ENCODE measurements around the gene SC5D.

SC5D gene

DNA sequence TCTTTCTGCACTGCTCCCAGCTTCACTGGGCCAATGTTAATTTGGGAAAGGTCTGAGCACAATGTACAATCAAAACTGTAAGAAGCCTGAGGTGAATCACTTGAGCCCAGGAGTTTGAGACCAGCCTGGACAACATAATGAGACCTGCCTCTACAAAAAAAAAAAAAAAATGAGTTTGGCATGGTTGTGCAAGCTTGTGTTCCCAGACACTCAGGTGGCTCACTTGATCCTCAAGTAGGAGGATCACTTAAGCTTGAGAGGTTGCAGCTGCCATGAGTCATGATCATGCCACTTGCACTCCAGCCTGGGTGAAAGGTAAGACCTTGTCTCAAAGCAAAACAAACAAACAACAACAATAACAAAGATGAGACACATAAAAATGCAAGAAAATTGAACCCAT lies 38.6 kb upstream of the SC5D start:
- no peak for DNase-seq (ENCODE audit: low read depth, low spot score)
- no peak for TF ChIP-seq ZNF274 (IDR thresholded peaks at IDR 0.05; ENCODE audit: low read depth, low read length)
- no peak for TF ChIP-seq SUZ12 (IDR thresholded peaks at IDR 0.05; ENCODE audit: extremely low read depth, insufficient read depth, insufficient read length)
- no peak for TF ChIP-seq YY1 (IDR thresholded peaks at IDR 0.05; ENCODE audit: insufficient read depth, insufficient read length)
- Histone ChIP-seq H3K27me3 (ENCODE audit: insufficient read depth, insufficient read length) (no peaks in the 10 kb centered on the region), H3K9ac (ENCODE audit: insufficient read length, low read depth) (no peak overlapping the region), H3K4me1 (ENCODE audit: insufficient read depth, insufficient read length) (no peaks in the 10 kb centered on the region), H3K9me3 (ENCODE audit: insufficient read depth, low read length) (no peaks in the 10 kb centered on the region), H3K4me3 (ENCODE audit: insufficient read length, low read depth) (no peak overlapping the region), H3K36me3 (ENCODE audit: insufficient read depth, insufficient read length, low read length) (no peaks in the 10 kb centered on the region)

DNA sequence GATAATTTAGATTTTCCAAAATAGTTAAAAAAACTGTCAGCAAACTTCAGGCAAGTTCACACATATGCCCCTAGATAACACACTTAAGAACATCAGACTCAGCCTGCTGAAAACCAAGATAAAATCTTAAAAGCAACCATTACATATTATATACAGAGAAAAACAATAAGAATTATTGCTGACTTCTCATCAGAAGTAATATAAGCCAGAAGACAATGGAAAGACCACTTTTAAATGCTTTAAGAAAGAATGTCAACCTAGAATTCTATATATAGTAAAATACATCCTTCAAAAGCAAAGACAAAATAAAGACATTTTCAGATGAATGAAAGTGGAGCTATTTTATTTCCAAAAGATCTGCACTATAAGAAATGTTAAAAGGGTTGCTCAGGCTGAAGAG lies 37.8 kb upstream of the SC5D start:
- DNase-seq (ENCODE audit: low read depth, low spot score): no peak
- Histone ChIP-seq H3K4me1 (ENCODE audit: insufficient read depth, insufficient read length) (no peaks in the 10 kb centered on the region), H3K27me3 (ENCODE audit: insufficient read depth, insufficient read length) (no peaks in the 10 kb centered on the region), H3K9ac (ENCODE audit: insufficient read length, low read depth) (no peak overlapping the region), H3K4me3 (ENCODE audit: insufficient read length, low read depth) (no peak overlapping the region), H3K9me3 (ENCODE audit: insufficient read depth, low read length) (no peaks in the 10 kb centered on the region), H3K36me3 (ENCODE audit: insufficient read depth, insufficient read length, low read length) (no peaks in the 10 kb centered on the region)
- TF ChIP-seq ZNF274 (IDR thresholded peaks at IDR 0.05; ENCODE audit: low read depth, low read length): no peak
- no peak for TF ChIP-seq YY1 (IDR thresholded peaks at IDR 0.05; ENCODE audit: insufficient read depth, insufficient read length)
- no peak for TF ChIP-seq SUZ12 (IDR thresholded peaks at IDR 0.05; ENCODE audit: extremely low read depth, insufficient read depth, insufficient read length)

DNA sequence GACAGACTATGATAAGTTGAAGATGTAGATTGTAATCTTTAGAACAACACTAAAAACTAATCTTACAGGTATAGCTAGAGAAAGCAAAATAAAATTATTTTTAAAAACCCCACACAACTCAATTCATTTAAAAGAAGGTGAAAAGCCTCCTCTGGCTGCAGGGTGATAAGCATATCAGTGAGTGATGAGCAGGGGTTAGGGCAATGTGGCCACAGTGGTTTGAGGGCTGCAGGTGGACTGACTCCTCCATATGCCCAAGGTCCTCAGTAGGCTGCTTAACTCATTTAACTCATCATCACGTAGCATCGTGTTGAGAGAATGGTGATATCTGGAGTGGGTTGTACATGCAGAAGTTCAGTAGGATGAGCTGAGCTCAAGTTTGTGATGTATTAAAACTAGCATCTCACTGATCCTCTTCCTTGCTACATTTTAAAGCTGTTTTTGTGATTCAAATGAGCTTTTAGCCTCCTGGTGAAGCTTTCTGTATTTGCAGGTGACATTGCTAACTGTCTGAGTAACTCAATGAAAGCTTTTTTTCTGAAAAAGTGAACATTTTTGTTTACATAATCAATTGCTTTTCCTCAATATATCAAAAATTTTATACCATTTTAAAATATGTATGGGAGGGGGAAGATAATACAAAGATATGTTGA lies 37.0 kb upstream of the SC5D start:
- no peaks in the 10 kb centered on the region for H3K27me3 ChIP-seq (ENCODE audit: insufficient read depth, insufficient read length)
- TF ChIP-seq ZNF274 (IDR thresholded peaks at IDR 0.05; ENCODE audit: low read depth, low read length) (no peak), SUZ12 (IDR thresholded peaks at IDR 0.05; ENCODE audit: extremely low read depth, insufficient read depth, insufficient read length) (no peak), YY1 (IDR thresholded peaks at IDR 0.05; ENCODE audit: insufficient read depth, insufficient read length) (no peak)
- H3K36me3 ChIP-seq (ENCODE audit: insufficient read depth, insufficient read length, low read length): no peaks in the 10 kb centered on the region
- H3K9ac ChIP-seq (ENCODE audit: insufficient read length, low read depth): no peak overlapping the region
- no peak overlapping the region for H3K4me3 ChIP-seq (ENCODE audit: insufficient read length, low read depth)
- no peak for DNase-seq (ENCODE audit: low read depth, low spot score)
- no peaks in the 10 kb centered on the region for H3K9me3 ChIP-seq (ENCODE audit: insufficient read depth, low read length)
- no peaks in the 10 kb centered on the region for H3K4me1 ChIP-seq (ENCODE audit: insufficient read depth, insufficient read length)

DNA sequence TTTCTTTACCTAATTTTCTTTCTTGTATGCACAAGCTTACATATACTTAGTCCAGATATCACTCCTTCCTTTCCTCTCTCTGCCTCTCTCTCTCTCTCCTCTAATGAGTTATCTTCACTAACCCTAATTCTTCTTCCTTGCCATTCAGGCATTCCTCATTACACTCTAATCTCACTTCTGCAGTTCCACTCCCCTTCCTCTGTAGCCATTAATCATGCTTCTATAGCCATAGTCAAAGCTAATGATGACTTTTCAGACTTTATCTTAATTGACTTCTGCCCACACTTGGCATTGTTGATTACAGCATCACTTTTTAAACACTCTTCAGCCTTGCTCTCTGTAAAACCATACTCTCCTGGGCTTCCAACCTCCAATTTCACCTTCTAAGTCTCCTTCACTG lies 35.3 kb upstream of the SC5D start:
- H3K36me3 ChIP-seq (ENCODE audit: insufficient read depth, insufficient read length, low read length): no peaks in the 10 kb centered on the region
- DNase-seq (ENCODE audit: low read depth, low spot score): no peak
- no peaks in the 10 kb centered on the region for H3K9me3 ChIP-seq (ENCODE audit: insufficient read depth, low read length)
- H3K9ac ChIP-seq (ENCODE audit: insufficient read length, low read depth): no peak overlapping the region
- H3K4me3 ChIP-seq (ENCODE audit: insufficient read length, low read depth): no peak overlapping the region
- no peaks in the 10 kb centered on the region for H3K27me3 ChIP-seq (ENCODE audit: insufficient read depth, insufficient read length)
- TF ChIP-seq ZNF274 (IDR thresholded peaks at IDR 0.05; ENCODE audit: low read depth, low read length) (no peak), SUZ12 (IDR thresholded peaks at IDR 0.05; ENCODE audit: extremely low read depth, insufficient read depth, insufficient read length) (no peak), YY1 (IDR thresholded peaks at IDR 0.05; ENCODE audit: insufficient read depth, insufficient read length) (no peak)
- no peaks in the 10 kb centered on the region for H3K4me1 ChIP-seq (ENCODE audit: insufficient read depth, insufficient read length)

DNA sequence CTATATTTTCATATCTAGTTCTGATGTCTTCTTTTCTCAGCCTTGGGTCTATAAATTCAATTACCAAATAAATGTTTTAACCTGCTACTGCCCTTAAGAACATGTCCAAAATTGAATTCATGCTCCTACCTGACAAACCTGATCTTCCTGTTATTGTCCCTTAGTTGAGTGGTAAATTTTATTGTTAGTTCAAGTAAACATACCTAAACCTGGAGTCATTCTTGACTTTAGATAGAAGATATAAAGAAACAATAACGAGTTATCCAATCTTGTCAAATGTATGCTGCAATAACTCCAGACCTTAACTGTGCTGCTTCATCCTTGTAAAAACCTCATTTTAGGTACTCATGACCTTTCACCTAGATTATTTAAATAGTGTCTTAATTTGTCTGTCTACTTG lies 34.6 kb upstream of the SC5D start:
- H3K27me3 ChIP-seq (ENCODE audit: insufficient read depth, insufficient read length): no peaks in the 10 kb centered on the region
- no peaks in the 10 kb centered on the region for H3K9me3 ChIP-seq (ENCODE audit: insufficient read depth, low read length)
- no peak for TF ChIP-seq ZNF274 (IDR thresholded peaks at IDR 0.05; ENCODE audit: low read depth, low read length)
- no peak for TF ChIP-seq YY1 (IDR thresholded peaks at IDR 0.05; ENCODE audit: insufficient read depth, insufficient read length)
- TF ChIP-seq SUZ12 (IDR thresholded peaks at IDR 0.05; ENCODE audit: extremely low read depth, insufficient read depth, insufficient read length): no peak
- H3K4me3 ChIP-seq (ENCODE audit: insufficient read length, low read depth): no peak overlapping the region
- no peaks in the 10 kb centered on the region for H3K4me1 ChIP-seq (ENCODE audit: insufficient read depth, insufficient read length)
- H3K9ac ChIP-seq (ENCODE audit: insufficient read length, low read depth): no peak overlapping the region
- no peaks in the 10 kb centered on the region for H3K36me3 ChIP-seq (ENCODE audit: insufficient read depth, insufficient read length, low read length)
- no peak for DNase-seq (ENCODE audit: low read depth, low spot score)

DNA sequence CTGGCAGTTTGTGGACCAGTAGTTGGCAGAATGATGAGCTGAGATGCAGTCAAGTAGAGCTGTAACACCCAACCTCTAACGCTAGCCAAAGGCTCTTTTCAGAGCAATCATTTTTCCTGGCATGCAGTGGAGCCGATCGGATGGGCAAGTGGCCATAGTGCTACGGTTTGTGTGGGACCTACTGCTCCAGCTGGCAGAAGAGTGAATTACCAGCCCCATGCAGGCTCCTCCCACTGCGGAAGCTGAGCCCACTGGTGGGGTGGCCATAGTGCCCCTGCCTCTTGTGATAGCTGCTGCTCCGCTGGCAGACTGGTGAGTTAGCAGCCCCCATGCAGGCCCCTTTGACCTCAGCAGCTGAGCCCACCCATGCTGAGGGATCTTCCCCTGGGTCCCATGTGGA lies 27.0 kb upstream of the SC5D start:
- no peaks in the 10 kb centered on the region for H3K36me3 ChIP-seq (ENCODE audit: insufficient read depth, insufficient read length, low read length)
- no peak overlapping the region for H3K9ac ChIP-seq (ENCODE audit: insufficient read length, low read depth)
- TF ChIP-seq ZNF274 (IDR thresholded peaks at IDR 0.05; ENCODE audit: low read depth, low read length): no peak
- no peak for TF ChIP-seq YY1 (IDR thresholded peaks at IDR 0.05; ENCODE audit: insufficient read depth, insufficient read length)
- no peak for TF ChIP-seq SUZ12 (IDR thresholded peaks at IDR 0.05; ENCODE audit: extremely low read depth, insufficient read depth, insufficient read length)
- H3K9me3 ChIP-seq (ENCODE audit: insufficient read depth, low read length): peaks cover 4% of the 10 kb centered on the region; the same call in 1 of the 2 replicates
- H3K4me1 ChIP-seq (ENCODE audit: insufficient read depth, insufficient read length): no peaks in the 10 kb centered on the region
- H3K27me3 ChIP-seq (ENCODE audit: insufficient read depth, insufficient read length): no peaks in the 10 kb centered on the region
- H3K4me3 ChIP-seq (ENCODE audit: insufficient read length, low read depth): no peak overlapping the region
- DNase-seq (ENCODE audit: low read depth, low spot score): no peak

DNA sequence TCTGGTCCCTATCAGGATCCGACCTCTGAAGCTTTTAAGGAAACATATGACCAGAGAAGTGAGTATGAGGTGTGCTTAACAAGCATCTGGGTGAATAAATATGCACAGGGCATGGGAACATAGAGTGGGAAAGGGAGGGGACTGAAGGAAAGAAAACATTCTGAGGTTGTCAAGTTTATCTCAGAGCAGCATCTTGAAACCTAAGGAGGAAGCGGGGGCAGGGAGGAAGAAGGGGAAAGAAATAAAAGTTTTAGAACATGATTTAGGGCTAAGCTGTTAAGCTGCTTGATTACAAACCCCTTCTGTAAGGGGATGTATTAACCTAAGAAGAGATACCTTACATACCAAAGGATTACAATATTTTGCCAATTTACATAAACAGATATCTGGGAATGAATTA lies 24.0 kb upstream of the SC5D start:
- no peaks in the 10 kb centered on the region for H3K36me3 ChIP-seq (ENCODE audit: insufficient read depth, insufficient read length, low read length)
- TF ChIP-seq YY1 (IDR thresholded peaks at IDR 0.05; ENCODE audit: insufficient read depth, insufficient read length) (no peak), SUZ12 (IDR thresholded peaks at IDR 0.05; ENCODE audit: extremely low read depth, insufficient read depth, insufficient read length) (no peak), ZNF274 (IDR thresholded peaks at IDR 0.05; ENCODE audit: low read depth, low read length) (no peak)
- no peak for DNase-seq (ENCODE audit: low read depth, low spot score)

More for the DNA sequence above, 24.0 kb upstream of the SC5D start:
- no peak overlapping the region for H3K4me3 ChIP-seq (ENCODE audit: insufficient read length, low read depth)
- no peaks in the 10 kb centered on the region for H3K27me3 ChIP-seq (ENCODE audit: insufficient read depth, insufficient read length)
- no peaks in the 10 kb centered on the region for H3K4me1 ChIP-seq (ENCODE audit: insufficient read depth, insufficient read length)
- H3K9me3 ChIP-seq (ENCODE audit: insufficient read depth, low read length): no peaks in the 10 kb centered on the region; the same call in 1 of the 2 replicates
- H3K9ac ChIP-seq (ENCODE audit: insufficient read length, low read depth): no peak overlapping the region

All from NT2/D1 (cell line).